Activated CD8-positive, alpha-beta memory T cell treated with anti-CD3 and anti-CD28 coated beads for 36 hours (primary cell): Measurements from ENCODE around the gene ITGB2. TPM values are rescaled to one million over a fixed set of nuclear protein-coding genes. Genes with fewer than 3 reads are reported as not detected.

Source experiments
- CTCF ChIA-PET: fragments of 350-600 bp; sonication (Branson Sonifier 250); formaldehyde crosslinking; loops from one replicate; lab custom pipeline; 2021; ENCODE audit warnings: antibody characterized with exemption; lab: Charles Lee
- POLR2A ChIA-PET: fragments of 350-600 bp; sonication (Branson Sonifier 250); formaldehyde crosslinking; loops from one replicate; lab custom pipeline; 2021; ENCODE audit warnings: antibody characterized with exemption; lab: Charles Lee
- total RNA-seq, 2 experiments: library from RNA; stranded (reverse); gene quantifications; one replicate each; pipeline ENCODE4 v1.2.3, GENCODE V29; 2021

Gene ITGB2
- total RNA-seq, 2 experiments from 2014 or later: 197 to 216 TPM

GRCh38 chr21:44874497-44875315 lies 46.0 kb downstream of the ITGB2 start:
- ChIA-PET CTCF (interaction anchor here (0.6 to 3.6 kb wide), 9 partner anchors 18 to 263 kb away, joined by 3 to 16 read pairs (median 4); partner anchors contain the start of gene UBE2G2), POLR2A (interaction anchor here (1.4 to 2.7 kb wide), 4 partner anchors 46 to 56 kb away, joined by 4 to 11 read pairs (median 9); partner anchors contain the start of genes ITGB2 and SUMO3)

- ChIA-PET POLR2A (interaction anchor here (1.0 to 2.7 kb wide), 6 partner anchors 47 to 66 kb away, joined by 4 to 11 read pairs (median 8); partner anchors contain the start of genes ITGB2, SLX9 and SUMO3), CTCF (interaction anchor here (0.7 to 3.6 kb wide), 7 partner anchors 38 to 364 kb away, joined by 3 to 16 read pairs (median 4); partner anchors contain the start of gene UBE2G2)
These were observed 46.5 kb downstream of the ITGB2 start for GRCh38 chr21:44874240-44874496.

DNA sequence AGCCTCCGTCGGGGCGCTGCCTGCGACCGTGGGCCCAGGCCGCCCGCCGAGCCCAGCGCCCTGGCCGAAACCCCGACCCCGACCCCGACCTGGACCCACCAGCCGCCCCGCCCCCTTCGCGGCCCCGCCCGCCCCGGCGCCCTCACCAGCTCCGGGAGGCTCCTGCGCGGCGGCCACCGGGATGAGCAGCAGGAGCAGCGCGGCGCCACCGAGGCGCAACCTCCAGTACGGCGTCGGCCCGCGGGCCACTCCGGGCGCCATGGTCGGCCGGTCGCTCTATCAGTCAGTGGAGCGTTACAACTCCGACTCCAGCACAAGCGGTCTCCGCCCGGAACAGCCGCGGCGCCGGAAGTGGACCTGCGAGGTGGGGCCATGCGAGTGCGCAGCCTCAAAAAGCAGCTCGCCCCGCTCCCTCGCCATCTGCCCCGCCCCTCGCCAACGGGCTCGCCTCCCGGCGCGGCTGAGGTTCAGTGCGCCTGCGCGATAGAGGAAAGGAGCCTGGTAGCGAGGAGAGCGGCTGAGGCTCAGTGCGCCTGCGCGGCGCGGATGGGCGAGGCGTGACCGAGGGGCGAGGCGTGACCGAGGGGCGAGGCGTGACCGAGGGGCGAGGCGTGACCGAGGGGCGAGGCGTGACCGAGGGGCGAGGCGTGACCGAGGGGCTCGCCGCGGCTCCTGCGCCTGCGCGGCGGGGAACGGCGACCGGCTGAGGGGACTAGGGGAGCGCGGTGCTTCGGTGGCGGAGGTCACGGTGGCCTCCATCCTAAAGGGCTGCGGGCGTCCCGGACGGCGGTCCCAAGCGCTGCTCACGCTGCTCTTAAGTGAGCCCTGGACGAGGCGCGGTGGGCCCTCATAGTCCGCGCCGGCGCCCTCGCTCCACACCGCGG lies 47.1 kb downstream of the ITGB2 start, which contains the start of gene PTTG1IP:
TSS of gene PTTG1IP (minus strand) at position 335 of the 884 bp plus-strand sequence. CDS start at position 261, 74 bp downstream.
- CTCF ChIA-PET: interaction anchor here (0.7 to 3.6 kb wide), 9 partner anchors 19 to 364 kb away, joined by 3 to 16 read pairs (median 4); partner anchors contain the start of gene UBE2G2
- POLR2A ChIA-PET: interaction anchor here (0.8 to 2.7 kb wide), 7 partner anchors 44 to 66 kb away, joined by 4 to 11 read pairs (median 7); partner anchors contain the start of genes ITGB2, SLX9 and SUMO3

DNA sequence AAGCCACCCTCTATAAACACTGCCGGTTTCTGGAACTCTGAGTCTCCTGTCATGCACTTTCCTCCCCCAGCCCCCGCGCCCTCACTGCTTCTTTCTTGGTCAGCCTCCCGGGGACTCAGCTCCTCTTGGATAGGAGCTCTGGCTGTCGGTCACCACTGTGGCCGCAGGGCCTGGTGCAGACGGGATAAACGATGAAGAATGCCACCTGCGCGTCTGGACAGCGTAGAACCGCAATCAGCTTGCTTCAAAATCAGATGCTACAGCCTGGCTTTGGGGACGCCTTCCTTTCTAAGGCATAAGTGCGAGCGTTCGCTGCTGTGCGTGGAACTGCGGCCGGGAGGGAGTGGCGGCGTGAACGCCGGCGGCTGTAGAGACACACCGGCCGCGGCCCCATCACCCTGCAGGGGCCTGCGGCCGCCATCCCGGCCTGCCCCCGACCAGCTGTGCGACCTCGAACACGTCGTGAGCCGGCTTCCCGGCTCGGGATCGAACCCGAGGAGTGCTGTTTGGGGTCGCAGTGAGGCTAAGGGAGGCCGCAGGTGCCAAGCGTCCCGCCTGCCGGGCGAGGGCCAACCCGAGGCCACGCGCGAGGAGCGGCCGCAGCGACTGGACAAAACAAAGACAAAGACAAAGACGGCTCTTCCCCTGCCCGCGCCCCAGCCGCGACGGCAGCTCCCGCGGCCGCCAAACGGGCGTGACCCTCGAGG lies 47.9 kb downstream of the ITGB2 start:
- CTCF ChIA-PET: interaction anchor here (0.8 to 2.0 kb wide), 7 partner anchors 20 to 363 kb away, joined by 3 to 8 read pairs (median 3); partner anchors contain the start of gene UBE2G2
- POLR2A ChIA-PET: interaction anchor here (0.6 to 2.7 kb wide), 8 partner anchors 43 to 79 kb away, joined by 3 to 11 read pairs (median 4); partner anchors contain the start of genes SLX9 and SUMO3

GRCh38 chr21:44872323-44872648 lies 48.4 kb downstream of the ITGB2 start:
- CTCF ChIA-PET: interaction anchor here (0.8 to 2.0 kb wide), 6 partner anchors 20 to 71 kb away, joined by 3 to 8 read pairs (median 3); partner anchors contain the start of gene UBE2G2
- POLR2A ChIA-PET: interaction anchor here (0.6 to 2.7 kb wide), 4 partner anchors 44 to 79 kb away, joined by 3 to 11 read pairs (median 7); partner anchors contain the start of gene SUMO3

GRCh38 chr21:44871576-44872269 lies 49.0 kb downstream of the ITGB2 start:
- POLR2A ChIA-PET: interaction anchor here (0.6 to 0.7 kb wide), 2 partner anchors 45 to 78 kb away, joined by 3 read pairs; no protein-coding TSS in a partner anchor

DNA sequence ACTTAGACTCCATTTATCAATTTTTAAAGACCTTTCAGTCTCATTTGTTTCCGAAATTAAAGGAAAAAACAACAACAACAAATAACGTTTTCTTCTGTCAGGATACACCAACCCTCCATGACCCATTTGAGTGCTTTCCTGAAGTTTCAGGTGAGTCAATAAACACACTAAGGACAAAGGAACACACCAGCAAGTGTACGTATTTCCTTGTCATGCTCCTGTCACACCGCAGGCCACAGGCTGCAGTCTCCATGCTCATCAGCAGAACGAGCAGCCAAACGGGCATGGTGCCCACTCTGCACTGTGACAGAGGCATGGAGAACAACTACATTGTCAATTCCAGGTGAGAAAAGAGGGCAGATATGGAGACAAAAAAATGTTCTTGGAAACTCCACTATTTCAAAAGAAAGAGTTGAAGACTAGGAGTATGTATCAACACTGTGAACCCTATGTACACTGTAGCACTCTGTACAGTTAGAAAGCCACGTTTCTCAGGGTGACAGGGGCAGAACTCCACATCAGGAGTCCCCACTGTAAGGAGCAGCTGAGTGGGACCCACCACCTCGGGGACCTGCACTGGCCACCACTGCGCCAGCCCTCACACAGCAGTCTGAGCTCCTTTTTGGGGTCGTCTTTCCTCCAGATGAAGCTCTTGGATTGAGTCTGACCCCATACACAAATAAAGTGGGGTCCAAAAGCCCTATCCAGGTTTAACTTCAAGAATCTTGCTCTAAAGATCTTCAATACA lies 49.8 kb downstream of the ITGB2 start:
- ChIA-PET POLR2A (no interaction called here), CTCF (no interaction called here)

More at GRCh38 chr21:44871576-44872269, 49.0 kb downstream of the ITGB2 start:
- CTCF ChIA-PET: interaction anchor here (0.8 to 2.0 kb wide), 2 partner anchors 56 to 61 kb away, joined by 3 to 8 read pairs; no protein-coding TSS in a partner anchor

GRCh38 chr21:44869781-44870747 lies 50.6 kb downstream of the ITGB2 start:
- CTCF ChIA-PET: no interaction called here
- POLR2A ChIA-PET: no interaction called here

DNA sequence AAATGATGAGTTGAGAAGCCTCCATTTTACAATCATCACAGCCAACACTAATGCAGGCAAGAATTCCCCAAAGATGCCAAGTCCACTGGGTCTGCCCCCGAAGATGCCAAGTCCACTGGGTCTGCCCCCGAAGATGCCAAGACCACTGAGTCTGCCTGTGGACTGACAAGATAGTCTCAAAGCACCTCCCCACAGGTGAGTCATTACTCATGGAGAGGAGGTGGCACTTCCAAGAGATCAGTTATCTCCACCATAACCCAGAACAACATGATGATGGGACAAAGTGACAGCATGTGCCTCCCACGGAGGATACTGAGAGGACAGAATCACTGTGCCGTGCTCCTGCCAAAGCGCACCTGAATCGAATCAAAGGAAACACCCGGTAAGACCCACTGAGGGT lies 52.0 kb downstream of the ITGB2 start:
- POLR2A ChIA-PET: no interaction called here
- CTCF ChIA-PET: no interaction called here

DNA sequence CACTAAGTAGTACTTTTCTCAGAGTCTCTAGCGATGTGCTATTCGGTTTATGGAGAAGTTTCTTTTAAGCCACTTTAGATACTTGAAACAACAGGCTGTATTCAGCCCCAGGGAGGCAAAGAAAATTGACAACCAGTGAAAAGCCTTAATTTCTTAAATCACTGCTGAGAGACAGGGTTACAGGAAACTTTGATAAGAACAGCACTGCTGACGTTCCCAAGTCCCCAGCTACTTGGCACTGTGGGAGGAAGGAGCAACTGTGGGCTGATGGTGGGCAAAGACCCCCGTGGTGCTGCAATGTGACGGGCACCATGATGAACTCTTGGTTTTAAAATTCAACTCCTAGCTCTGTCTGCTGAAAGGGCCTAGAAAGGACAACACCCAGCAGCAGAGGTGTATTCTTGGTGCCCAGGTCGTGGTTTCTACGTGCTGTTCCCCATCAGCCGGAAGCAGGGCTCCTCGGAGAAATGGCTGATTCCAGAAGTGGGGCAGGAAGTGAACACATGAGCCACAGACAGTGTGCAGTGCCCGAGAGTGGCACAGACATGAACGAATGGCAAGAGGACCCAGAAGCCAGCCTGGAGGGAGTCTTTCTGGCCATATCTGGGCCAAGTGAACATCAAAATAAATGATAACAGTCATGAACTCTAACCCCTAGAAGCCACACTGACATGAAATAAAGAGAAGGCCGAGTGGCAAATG lies 52.5 kb downstream of the ITGB2 start:
- ChIA-PET POLR2A (no interaction called here), CTCF (no interaction called here)

GRCh38 chr21:44867464-44867863 lies 53.2 kb downstream of the ITGB2 start:
- ChIA-PET CTCF (no interaction called here), POLR2A (no interaction called here)

GRCh38 chr21:44866780-44867179 lies 53.9 kb downstream of the ITGB2 start:
- POLR2A ChIA-PET: interaction anchor here (0.7 kb wide), 1 partner anchor 64 kb away, joined by 3 read pairs; no protein-coding TSS in a partner anchor
- CTCF ChIA-PET: interaction anchor here (0.6 kb wide), 2 partner anchors 34 to 426 kb away, joined by 3 to 4 read pairs; no protein-coding TSS in a partner anchor

GRCh38 chr21:44865561-44866280 lies 55.0 kb downstream of the ITGB2 start:
- POLR2A ChIA-PET: no interaction called here
- CTCF ChIA-PET: interaction anchor here (1.0 kb wide), 1 partner anchor 65 kb away, joined by 3 read pairs; no protein-coding TSS in a partner anchor

DNA sequence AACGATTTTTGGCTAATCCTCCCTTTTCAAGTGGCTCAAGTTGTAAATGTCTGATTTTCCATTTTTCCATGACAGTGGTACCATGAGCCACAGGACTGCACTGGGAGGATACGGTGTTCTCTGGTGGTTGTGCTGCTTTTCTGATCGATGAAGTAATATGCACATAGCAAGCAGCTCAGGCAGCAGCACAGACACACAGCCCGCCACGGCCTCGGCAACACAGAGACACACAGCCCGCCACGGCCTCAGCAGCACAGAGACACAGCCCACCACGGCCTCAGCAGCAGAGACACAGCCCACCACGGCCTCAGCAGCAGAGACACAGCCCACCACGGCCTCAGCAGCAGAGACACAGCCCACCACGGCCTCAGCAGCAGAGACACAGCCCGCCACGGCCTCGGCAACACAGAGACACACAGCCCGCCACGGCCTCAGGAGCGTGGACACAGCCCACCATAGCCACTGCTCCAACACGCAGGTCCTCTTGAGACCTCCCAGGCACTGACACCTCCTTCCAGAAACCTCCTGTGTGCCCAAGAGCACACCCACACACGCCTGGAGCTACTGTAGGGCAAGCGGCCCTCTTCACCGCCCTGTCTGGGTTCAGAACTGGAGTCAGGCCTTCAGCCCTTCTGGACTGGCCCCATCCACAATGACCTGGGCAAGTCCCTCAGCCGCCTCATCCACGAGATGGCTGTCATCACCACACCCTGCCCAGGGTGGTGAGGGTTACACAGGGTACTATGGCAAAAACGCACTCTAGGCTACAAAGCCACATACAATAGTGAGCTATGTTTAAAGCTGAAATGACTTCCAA lies 57.6 kb downstream of the ITGB2 start:
- CTCF ChIA-PET: no interaction called here

More for the DNA sequence above, 57.6 kb downstream of the ITGB2 start:
- POLR2A ChIA-PET: no interaction called here
